HG02885 (cell line): Measurements from ENCODE around the gene PDSS2.
"Not testable (repeated sequence)": the region's sequence is repeated elsewhere in the genome, so short reads cannot be mapped to it uniquely, and the experiment has no call there.

ENCODE experiments used
- ATAC-seq: cut with Tn5 transposase; IDR thresholded peaks from one replicate; pipeline ENCODE4 v1.9.1; 2021; ENCODE audit warnings: mild to moderate bottlenecking; ENCODE audit not compliant: unreplicated experiment, poor library complexity

Gene PDSS2

GRCh38 chr6:107331409-107332386 is 127.7 kb downstream of the PDSS2 start:
- no peak for ATAC-seq

- peak; percentile 97 for ATAC-seq
Observed at GRCh38 chr6:107330168-107330567, 129.2 kb downstream of the PDSS2 start.

- ATAC-seq = no peak
Observed at GRCh38 chr6:107329063-107329860, 130.1 kb downstream of the PDSS2 start.

GRCh38 chr6:107328081-107328480 is 131.3 kb downstream of the PDSS2 start:
- no peak for ATAC-seq

- ATAC-seq = no peak
Observed at GRCh38 chr6:107323133-107323785, 136.1 kb downstream of the PDSS2 start.

GRCh38 chr6:107321793-107322192 is 137.6 kb downstream of the PDSS2 start:
- no peak for ATAC-seq

- ATAC-seq = no peak
Observed at GRCh38 chr6:107319906-107320530, 139.3 kb downstream of the PDSS2 start.

- ATAC-seq = peak; percentile 85
Observed at GRCh38 chr6:107318100-107318736, 141.1 kb downstream of the PDSS2 start.

GRCh38 chr6:107315114-107315513 is 144.2 kb downstream of the PDSS2 start:
- ATAC-seq = no peak

- ATAC-seq = no peak
Observed at GRCh38 chr6:107314531-107314939, 144.8 kb downstream of the PDSS2 start.

GRCh38 chr6:107313776-107314175 is 145.6 kb downstream of the PDSS2 start:
- no peak for ATAC-seq

GRCh38 chr6:107310362-107310761 is 149.0 kb downstream of the PDSS2 start:
- ATAC-seq = no peak

GRCh38 chr6:107308677-107309076 is 150.7 kb downstream of the PDSS2 start:
- no peak for ATAC-seq

- ATAC-seq = not testable (repeated sequence)
Observed at GRCh38 chr6:107305994-107306393, 153.4 kb downstream of the PDSS2 start.

- ATAC-seq = no peak
Observed at GRCh38 chr6:107305391-107305790, 154.0 kb downstream of the PDSS2 start.

- no peak for ATAC-seq
Observed at GRCh38 chr6:107304421-107305025, 154.8 kb downstream of the PDSS2 start.

GRCh38 chr6:107293350-107293749 is 166.0 kb downstream of the PDSS2 start:
- ATAC-seq = no peak

- no peak for ATAC-seq
Observed at GRCh38 chr6:107292715-107293271, 166.6 kb downstream of the PDSS2 start.

GRCh38 chr6:107290491-107290890 is 168.9 kb downstream of the PDSS2 start:
- no peak for ATAC-seq
